GM13976 (cell line): ENCODE results near the gene MEGF11.

Source experiments
- DNase-seq: peaks from one replicate; pipeline ENCODE4 v3.0.0; 2012; ENCODE audit warnings: low spot score
- CTCF ChIP-seq: IDR thresholded peaks from 2 replicates; pipeline ENCODE4 v1.5.1; 2012; ENCODE audit warnings: borderline replicate concordance, mild to moderate bottlenecking; ENCODE audit not compliant: insufficient read depth; ENCODE audit errors: extremely low read depth, missing control alignments, control extremely low read depth
- in situ Hi-C: fragments of 300-500 bp; cut with MboI; formaldehyde crosslinking; loops from one replicate; pipeline ENCODE4 v1.12.0; 2022; ENCODE audit warnings: low sequenced_read_pairs, mixed read lengths, inconsistent platforms; ENCODE audit not compliant: unreplicated experiment

The MEGF11 gene

GRCh38 chr15:65863106-65863505, 390.4 kb downstream of the MEGF11 start:
- DNase-seq: no peak
- in situ Hi-C loops: no loop called here
- no peak for TF ChIP-seq CTCF

GRCh38 chr15:65862682-65863081, 390.9 kb downstream of the MEGF11 start:
- peak; percentile 64 for DNase-seq
- no peak for TF ChIP-seq CTCF
- in situ Hi-C loops: no loop called here

GRCh38 chr15:65857718-65858402, 395.7 kb downstream of the MEGF11 start:
- TF ChIP-seq CTCF: no peak
- in situ Hi-C loops: no loop called here
- DNase-seq: no peak

GRCh38 chr15:65856821-65857455, 396.6 kb downstream of the MEGF11 start:
- TF ChIP-seq CTCF: peak; percentile 75
- peak; percentile 54 for DNase-seq
- in situ Hi-C loops: no loop called here

GRCh38 chr15:65851981-65852380, 401.6 kb downstream of the MEGF11 start:
- no peak for TF ChIP-seq CTCF
- DNase-seq: no peak
- in situ Hi-C loops: no loop called here

- in situ Hi-C loops: no loop called here
- no peak for DNase-seq
- no peak for TF ChIP-seq CTCF
These were observed 405.6 kb downstream of the MEGF11 start for GRCh38 chr15:65847989-65848388.
